VCaP (cell line): ENCODE results near the gene ZSCAN12.

Experiments used
- H3K27ac ChIP-seq: fragments of 450-650 bp; 2 replicates; pipeline ENCODE4 v1.5.1; 2017
- CTCF ChIP-seq: fragments of 450-650 bp; conservative IDR thresholded peaks from 2 replicates; pipeline ENCODE4 v1.5.1; 2017; ENCODE audit warnings: mild to moderate bottlenecking, moderate library complexity

The ZSCAN12 gene

GRCh38 chr6:28351087-28351486, 48.5 kb downstream of the ZSCAN12 start:
- no peak overlapping the region for H3K27ac ChIP-seq

GRCh38 chr6:28349892-28350737, 49.4 kb downstream of the ZSCAN12 start, which contains the start of gene ZKSCAN3:
TSS of gene ZKSCAN3 (plus strand) at chr6:28349947. CDS start at chr6:28359587, 9,640 bp downstream.
- TF ChIP-seq CTCF: no peak
- H3K27ac ChIP-seq: peak within 1 kb of the TSS; percentile 77

More at GRCh38 chr6:28351087-28351486, 48.5 kb downstream of the ZSCAN12 start:
- TF ChIP-seq CTCF: no peak

- no peak for TF ChIP-seq CTCF
- peak overlapping the region; percentile 77 for H3K27ac ChIP-seq
Measured at GRCh38 chr6:28349344-28349891, 50.1 kb downstream of the ZSCAN12 start.

- no peak overlapping the region for H3K27ac ChIP-seq
- no peak for TF ChIP-seq CTCF
Measured at GRCh38 chr6:28347119-28347518, 52.4 kb downstream of the ZSCAN12 start.

GRCh38 chr6:28345201-28345600, 54.3 kb downstream of the ZSCAN12 start:
- no peak overlapping the region for H3K27ac ChIP-seq
- TF ChIP-seq CTCF: no peak

GRCh38 chr6:28343898-28344677, 55.5 kb downstream of the ZSCAN12 start:
- H3K27ac ChIP-seq: no peak overlapping the region
- no peak for TF ChIP-seq CTCF
